GM23338 (cell line): ENCODE results near the gene USP10.

Experiments
- EZH2 ChIP-seq: fragments of 200-600 bp; sonication (generic); IDR thresholded peaks from one replicate; pipeline ENCODE4 v1.8.0; 2017; ENCODE audit warnings: antibody characterized with exemption, mild to moderate bottlenecking, low read depth; ENCODE audit not compliant: unreplicated experiment
- EZH2phosphoT487 ChIP-seq: fragments of 200-600 bp; sonication (generic); IDR thresholded peaks from one replicate; pipeline ENCODE4 v1.8.1; 2018; ENCODE audit warnings: antibody characterized with exemption; ENCODE audit not compliant: unreplicated experiment
- POLR2AphosphoS5 ChIP-seq: IDR thresholded peaks from 2 replicates; pipeline ENCODE4 v1.6.1; 2016; ENCODE audit warnings: antibody characterized with exemption, low read depth
- TF ChIP-seq, protein P1 (sequence below), 2 experiments: fragments of 200-600 bp in 1 of 2; sonication (generic) in 1 of 2; conservative IDR thresholded peaks; 2 replicates each; pipeline versions ENCODE4 v1.5.1 to v1.6.1; 2016 to 2017; ENCODE audit warnings: antibody characterized with exemption in 2 of 2, low read depth in 2 of 2, mild to moderate bottlenecking in 2 of 2, moderate library complexity in 1 of 2
- TF ChIP-seq, protein P2 (sequence below): IDR thresholded peaks from 2 replicates; pipeline ENCODE4 v1.6.1; 2016; ENCODE audit warnings: antibody characterized with exemption

DNA sequence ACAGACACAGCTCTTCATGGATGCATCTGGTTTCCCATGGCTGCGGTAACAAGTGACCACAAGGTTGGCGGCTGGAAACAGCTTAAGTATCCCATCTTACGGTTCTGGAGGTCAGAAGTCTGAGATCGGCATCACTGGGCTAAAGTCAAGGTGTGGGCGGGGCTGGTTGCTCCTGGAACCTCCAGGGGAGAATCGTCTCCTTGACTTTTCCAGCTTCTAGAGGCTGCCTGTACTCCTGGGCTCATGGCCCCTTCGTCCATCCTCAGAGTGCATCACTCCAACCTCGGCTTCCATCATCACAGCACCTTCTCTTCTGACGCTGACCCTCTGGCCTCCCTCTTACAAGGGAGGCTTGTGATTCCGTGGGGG is 107.1 kb downstream of the USP10 start:
- TF ChIP-seq, protein P1, sequence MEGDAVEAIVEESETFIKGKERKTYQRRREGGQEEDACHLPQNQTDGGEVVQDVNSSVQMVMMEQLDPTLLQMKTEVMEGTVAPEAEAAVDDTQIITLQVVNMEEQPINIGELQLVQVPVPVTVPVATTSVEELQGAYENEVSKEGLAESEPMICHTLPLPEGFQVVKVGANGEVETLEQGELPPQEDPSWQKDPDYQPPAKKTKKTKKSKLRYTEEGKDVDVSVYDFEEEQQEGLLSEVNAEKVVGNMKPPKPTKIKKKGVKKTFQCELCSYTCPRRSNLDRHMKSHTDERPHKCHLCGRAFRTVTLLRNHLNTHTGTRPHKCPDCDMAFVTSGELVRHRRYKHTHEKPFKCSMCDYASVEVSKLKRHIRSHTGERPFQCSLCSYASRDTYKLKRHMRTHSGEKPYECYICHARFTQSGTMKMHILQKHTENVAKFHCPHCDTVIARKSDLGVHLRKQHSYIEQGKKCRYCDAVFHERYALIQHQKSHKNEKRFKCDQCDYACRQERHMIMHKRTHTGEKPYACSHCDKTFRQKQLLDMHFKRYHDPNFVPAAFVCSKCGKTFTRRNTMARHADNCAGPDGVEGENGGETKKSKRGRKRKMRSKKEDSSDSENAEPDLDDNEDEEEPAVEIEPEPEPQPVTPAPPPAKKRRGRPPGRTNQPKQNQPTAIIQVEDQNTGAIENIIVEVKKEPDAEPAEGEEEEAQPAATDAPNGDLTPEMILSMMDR (conservative IDR thresholded peaks at IDR 0.05; ENCODE audit: low read depth in 2 of 2): no peak
- TF ChIP-seq POLR2AphosphoS5 (no peak), EZH2phosphoT487 (no peak), EZH2 (no peak)
- TF ChIP-seq, protein P2, sequence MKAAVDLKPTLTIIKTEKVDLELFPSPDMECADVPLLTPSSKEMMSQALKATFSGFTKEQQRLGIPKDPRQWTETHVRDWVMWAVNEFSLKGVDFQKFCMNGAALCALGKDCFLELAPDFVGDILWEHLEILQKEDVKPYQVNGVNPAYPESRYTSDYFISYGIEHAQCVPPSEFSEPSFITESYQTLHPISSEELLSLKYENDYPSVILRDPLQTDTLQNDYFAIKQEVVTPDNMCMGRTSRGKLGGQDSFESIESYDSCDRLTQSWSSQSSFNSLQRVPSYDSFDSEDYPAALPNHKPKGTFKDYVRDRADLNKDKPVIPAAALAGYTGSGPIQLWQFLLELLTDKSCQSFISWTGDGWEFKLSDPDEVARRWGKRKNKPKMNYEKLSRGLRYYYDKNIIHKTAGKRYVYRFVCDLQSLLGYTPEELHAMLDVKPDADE: no peak
